Kidney (tissue), 14 donors: Measurements from ENCODE around the gene CNP. TPM values are rescaled to one million over a fixed set of nuclear protein-coding genes. Genes with fewer than 3 reads are reported as not detected.
A peak's percentile ranks its signal among the peaks of the same experiment; 100 is the strongest.

Source experiments
- DNase-seq, 5 donors: peaks; one replicate each; pipeline ENCODE4 v3.0.0-alpha.2; 2013 to 2020
- FAIRE-seq: peaks from 2 replicates; lab custom pipeline; 2012; peaks lifted over from hg19 to GRCh38; lab: Jason Lieb, UNC
- H3K27ac ChIP-seq, 2 donors: one replicate each; pipeline ENCODE4 v1.7.0; 2013; ENCODE audit warnings: low read depth in 2 of 2, low read length in 2 of 2, inconsistent platforms in 1 of 2
- H3K27me3 ChIP-seq: one replicate; pipeline ENCODE4 v1.7.1; 2013; ENCODE audit warnings: low read length, inconsistent platforms; ENCODE audit not compliant: control insufficient read depth, insufficient read depth
- H3K36me3 ChIP-seq, 3 donors: one replicate each; pipeline versions ENCODE4 v1.7.0 to v1.7.1; 2013; ENCODE audit warnings: low read length in 3 of 3, control low read depth in 1 of 3, inconsistent platforms in 1 of 3; ENCODE audit not compliant: insufficient read depth in 3 of 3, control insufficient read depth in 2 of 3
- H3K4me1 ChIP-seq, 3 donors: one replicate each; pipeline versions ENCODE4 v1.7.0 to v1.7.1; 2013; ENCODE audit warnings: low read length in 3 of 3, inconsistent platforms in 1 of 3, low read depth in 1 of 3; ENCODE audit not compliant: control insufficient read depth in 2 of 3, insufficient read depth in 2 of 3
- H3K4me3 ChIP-seq, 3 donors: one replicate each; pipeline versions ENCODE4 v1.7.0 to v1.8.1; 2013; ENCODE audit warnings: low read length in 3 of 3, control low read depth in 1 of 3, inconsistent platforms in 1 of 3
- H3K9ac ChIP-seq, 3 donors: one replicate each; pipeline versions ENCODE4 v1.7.0 to v1.7.1; 2013; ENCODE audit warnings: low read length in 3 of 3, control low read depth in 1 of 3, inconsistent platforms in 1 of 3
- H3K9me3 ChIP-seq, 3 donors: one replicate each; pipeline versions ENCODE4 v1.7.0 to v1.7.1; 2013; ENCODE audit warnings: low read length in 3 of 3, control low read depth in 1 of 3, inconsistent platforms in 1 of 3; ENCODE audit not compliant: control insufficient read depth in 2 of 3, insufficient read depth in 1 of 3
- intact Hi-C: fragments of 100-400 bp; cut with DNase I; formaldehyde crosslinking; loops from one replicate; pipeline ENCODE4 v1.11.1; 2022
- polyA plus RNA-seq: library from polyadenylated mRNA; stranded (reverse); fragments of 350-450 nt; fragmentation: Illumina TruSeq; extraction: RNeasy Lipid Tissue Mini Kit (QIAGEN cat#74804); gene quantifications from one replicate; pipeline ENCODE4 v1.2.3, GENCODE V29; 2014; ENCODE audit warnings: low read depth, low replicate concordance; ENCODE audit not compliant: insufficient read depth
- total RNA-seq: library from RNA; stranded (reverse); fragmentation: NEBNext Ultra II Directional; extraction: Animal tissue kit (Norgen Biotek cat#: 25700); gene quantifications from one replicate; pipeline ENCODE4 v1.2.1, GENCODE V29; 2021
- TF ChIP-seq, protein P1 (sequence below): IDR thresholded peaks from 3 replicates; pipeline ENCODE4 v1.5.1; 2012; ENCODE audit warnings: mild to moderate bottlenecking, moderate library complexity, borderline replicate concordance; ENCODE audit not compliant: insufficient read depth; ENCODE audit errors: extremely low read depth
- donor health status: control.
- donor health status: control.
- donor health status: control.
- donor health status: control.
- donor health status: control.
- donor health status: DM: yes; HTN: yes; CAD: no.
- donor health status: Normal renal cell carcinoma (clear cell type).

CNP gene
- total and polyA plus RNA-seq, 2 donors from 2014 or later = 64.0 to 87.5 TPM

- Histone ChIP-seq H3K27me3 (no peaks in the 10 kb centered on the region), H3K4me1 (peaks cover 0 to 32% (median 31%) of the 10 kb centered on the region in 3 donors), H3K36me3 (peaks cover 4 to 48% (median 20%) of the 10 kb centered on the region in 3 donors), H3K4me3 (no peak overlapping the region), H3K9me3 (no peaks in the 10 kb centered on the region), H3K9ac (no peak overlapping the region), H3K27ac (no peak overlapping the region)
- FAIRE-seq (no peak), DNase-seq (peak in 2 of 5 donors; percentile 25 to 44)
- intact Hi-C loops = no loop called here
- TF ChIP-seq, protein P1, sequence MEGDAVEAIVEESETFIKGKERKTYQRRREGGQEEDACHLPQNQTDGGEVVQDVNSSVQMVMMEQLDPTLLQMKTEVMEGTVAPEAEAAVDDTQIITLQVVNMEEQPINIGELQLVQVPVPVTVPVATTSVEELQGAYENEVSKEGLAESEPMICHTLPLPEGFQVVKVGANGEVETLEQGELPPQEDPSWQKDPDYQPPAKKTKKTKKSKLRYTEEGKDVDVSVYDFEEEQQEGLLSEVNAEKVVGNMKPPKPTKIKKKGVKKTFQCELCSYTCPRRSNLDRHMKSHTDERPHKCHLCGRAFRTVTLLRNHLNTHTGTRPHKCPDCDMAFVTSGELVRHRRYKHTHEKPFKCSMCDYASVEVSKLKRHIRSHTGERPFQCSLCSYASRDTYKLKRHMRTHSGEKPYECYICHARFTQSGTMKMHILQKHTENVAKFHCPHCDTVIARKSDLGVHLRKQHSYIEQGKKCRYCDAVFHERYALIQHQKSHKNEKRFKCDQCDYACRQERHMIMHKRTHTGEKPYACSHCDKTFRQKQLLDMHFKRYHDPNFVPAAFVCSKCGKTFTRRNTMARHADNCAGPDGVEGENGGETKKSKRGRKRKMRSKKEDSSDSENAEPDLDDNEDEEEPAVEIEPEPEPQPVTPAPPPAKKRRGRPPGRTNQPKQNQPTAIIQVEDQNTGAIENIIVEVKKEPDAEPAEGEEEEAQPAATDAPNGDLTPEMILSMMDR = no peak
These were observed 11.4 kb downstream of the CNP start for GRCh38 chr17:41977991-41978390.

- no peak overlapping the region for H3K4me3 ChIP-seq
- FAIRE-seq = no peak
- H3K27ac ChIP-seq = no peak overlapping the region
- no peaks in the 10 kb centered on the region for H3K27me3 ChIP-seq
- DNase-seq = peak in 1 of 5 donors; percentile 43
- TF ChIP-seq, protein P1 = no peak
- no peaks in the 10 kb centered on the region for H3K9me3 ChIP-seq
- peaks cover 9 to 41% (median 30%) of the 10 kb centered on the region in 3 donors for H3K36me3 ChIP-seq
- H3K9ac ChIP-seq = no peak overlapping the region
- peaks cover 0 to 4% (median 4%) of the 10 kb centered on the region in 3 donors for H3K4me1 ChIP-seq
- intact Hi-C loops = no loop called here
These were observed 15.6 kb downstream of the CNP start for GRCh38 chr17:41982026-41982760.

DNA sequence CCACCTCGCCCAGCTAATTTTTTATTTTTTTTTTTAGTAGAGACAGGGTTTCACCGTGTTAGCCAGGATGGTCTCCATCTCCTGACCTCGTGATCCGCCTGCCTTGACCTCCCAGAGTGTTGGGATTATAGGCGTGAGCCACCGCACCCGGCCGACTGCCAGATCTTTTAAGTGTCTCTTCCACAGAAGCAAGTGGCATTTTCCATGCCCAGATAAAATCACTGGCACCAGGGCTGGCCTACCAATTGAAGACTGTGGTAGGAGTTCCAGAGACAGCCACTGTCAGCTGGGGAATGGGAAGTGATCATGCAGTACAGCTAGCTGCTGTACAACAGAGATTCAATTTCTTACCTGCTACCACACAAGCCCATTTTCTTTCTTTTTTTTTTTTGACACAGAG is 17.9 kb downstream of the CNP start:
- DNase-seq (peak in 1 of 5 donors; percentile 35), FAIRE-seq (no peak)
- H3K4me3 ChIP-seq = no peak overlapping the region
- H3K27ac ChIP-seq = no peak overlapping the region
- H3K27me3 ChIP-seq = no peaks in the 10 kb centered on the region
- H3K9me3 ChIP-seq = no peaks in the 10 kb centered on the region
- TF ChIP-seq, protein P1 = no peak
- H3K36me3 ChIP-seq = peaks cover 23 to 60% (median 44%) of the 10 kb centered on the region in 3 donors
- no peaks in the 10 kb centered on the region for H3K4me1 ChIP-seq
- no peak overlapping the region for H3K9ac ChIP-seq
- intact Hi-C loops = no loop called here
